Activated T-cell treated with anti-CD3 and anti-CD28 coated beads for 4 hours (primary cell): ENCODE measurements around the gene HACL1.
"Not testable (repeated sequence)": the region's sequence is repeated elsewhere in the genome, so short reads cannot be mapped to it uniquely, and the experiment has no call there.

Experiments used
- DNase-seq: peaks from one replicate; pipeline ENCODE4 v3.0.0-alpha.2; 2020

HACL1 gene

GRCh38 chr3:15629860-15630597 lies 28.7 kb upstream of the HACL1 start:
- peak; percentile 44 for DNase-seq

GRCh38 chr3:15628967-15629366 lies 27.6 kb upstream of the HACL1 start:
- DNase-seq = no peak

GRCh38 chr3:15623535-15624440 lies 22.4 kb upstream of the HACL1 start:
- no peak for DNase-seq

GRCh38 chr3:15619659-15620464 lies 18.5 kb upstream of the HACL1 start:
- DNase-seq = not testable (repeated sequence)

- no peak for DNase-seq
Measured at GRCh38 chr3:15616053-15616452, 14.7 kb upstream of the HACL1 start.

GRCh38 chr3:15614958-15615357 lies 13.6 kb upstream of the HACL1 start:
- no peak for DNase-seq

GRCh38 chr3:15612001-15612400 lies 10.6 kb upstream of the HACL1 start:
- DNase-seq = no peak

- no peak for DNase-seq
Measured at GRCh38 chr3:15611018-15611417, 9.6 kb upstream of the HACL1 start.

GRCh38 chr3:15610082-15610759 lies 8.9 kb upstream of the HACL1 start:
- DNase-seq = no peak

- no peak for DNase-seq
Measured at GRCh38 chr3:15606434-15606891, 5.1 kb upstream of the HACL1 start.

GRCh38 chr3:15604584-15604983 lies 3.2 kb upstream of the HACL1 start:
- not testable (repeated sequence) for DNase-seq

GRCh38 chr3:15602816-15603215 lies 1.4 kb upstream of the HACL1 start:
- not testable (repeated sequence) for DNase-seq

GRCh38 chr3:15602146-15602536 lies 772 bp upstream of the HACL1 start:
- no peak for DNase-seq

GRCh38 chr3:15601046-15601398 lies 347 bp downstream of the HACL1 start:
- no peak for DNase-seq

GRCh38 chr3:15595955-15596354 lies 5.4 kb downstream of the HACL1 start:
- DNase-seq = no peak

- DNase-seq = no peak
Measured at GRCh38 chr3:15592968-15593367, 8.4 kb downstream of the HACL1 start.

- no peak for DNase-seq
Measured at GRCh38 chr3:15591928-15592327, 9.4 kb downstream of the HACL1 start.

GRCh38 chr3:15591242-15591641 lies 10.1 kb downstream of the HACL1 start:
- DNase-seq = no peak

GRCh38 chr3:15585111-15585845 lies 16.1 kb downstream of the HACL1 start:
- DNase-seq = no peak

GRCh38 chr3:15581471-15582394 lies 19.6 kb downstream of the HACL1 start:
- DNase-seq = no peak

GRCh38 chr3:15579051-15579450 lies 22.3 kb downstream of the HACL1 start:
- DNase-seq = no peak
